Kidney epithelial cell (primary cell): Measurements from ENCODE around the gene FBXO27. TPM values are rescaled to one million over a fixed set of nuclear protein-coding genes. Genes with fewer than 3 reads are reported as not detected.

Experiments used
- DNase-seq: peaks from one replicate; pipeline ENCODE4 v3.0.0-alpha.2; 2010; ENCODE audit warnings: low read depth
- H3K27me3 ChIP-seq: 2 replicates; pipeline ENCODE4 v1.6.0; 2011; ENCODE audit warnings: low read length; ENCODE audit not compliant: control insufficient read depth, insufficient read depth
- H3K36me3 ChIP-seq: 2 replicates; pipeline ENCODE4 v1.5.1; 2011; ENCODE audit warnings: low read length; ENCODE audit not compliant: control insufficient read depth, insufficient read depth
- H3K4me3 ChIP-seq: 2 replicates; pipeline ENCODE4 v1.5.1; 2011; ENCODE audit warnings: low read depth, mild to moderate bottlenecking, control low read depth, low read length
- total RNA-seq: library from RNA; depleted of rRNA; stranded (reverse); fragments of >200 nt; gene quantifications from 2 replicates; pipeline ENCODE4 v1.2.3, GENCODE V29; 2015
- TF ChIP-seq, protein P1 (sequence below): IDR thresholded peaks from 2 replicates; pipeline ENCODE4 v1.5.1; 2011; ENCODE audit warnings: mild to moderate bottlenecking, moderate library complexity, low read length, control low read depth, inconsistent platforms; ENCODE audit not compliant: insufficient read depth, poor library complexity, severe bottlenecking

Gene FBXO27
- total RNA-seq, 1 donor from 2014 or later: 6.9 TPM

- Histone ChIP-seq H3K36me3 (no peaks in the 10 kb centered on the region), H3K4me3 (peak overlapping the region; percentile 67), H3K27me3 (no peaks in the 10 kb centered on the region)
- no peak for DNase-seq
- TF ChIP-seq, protein P1, sequence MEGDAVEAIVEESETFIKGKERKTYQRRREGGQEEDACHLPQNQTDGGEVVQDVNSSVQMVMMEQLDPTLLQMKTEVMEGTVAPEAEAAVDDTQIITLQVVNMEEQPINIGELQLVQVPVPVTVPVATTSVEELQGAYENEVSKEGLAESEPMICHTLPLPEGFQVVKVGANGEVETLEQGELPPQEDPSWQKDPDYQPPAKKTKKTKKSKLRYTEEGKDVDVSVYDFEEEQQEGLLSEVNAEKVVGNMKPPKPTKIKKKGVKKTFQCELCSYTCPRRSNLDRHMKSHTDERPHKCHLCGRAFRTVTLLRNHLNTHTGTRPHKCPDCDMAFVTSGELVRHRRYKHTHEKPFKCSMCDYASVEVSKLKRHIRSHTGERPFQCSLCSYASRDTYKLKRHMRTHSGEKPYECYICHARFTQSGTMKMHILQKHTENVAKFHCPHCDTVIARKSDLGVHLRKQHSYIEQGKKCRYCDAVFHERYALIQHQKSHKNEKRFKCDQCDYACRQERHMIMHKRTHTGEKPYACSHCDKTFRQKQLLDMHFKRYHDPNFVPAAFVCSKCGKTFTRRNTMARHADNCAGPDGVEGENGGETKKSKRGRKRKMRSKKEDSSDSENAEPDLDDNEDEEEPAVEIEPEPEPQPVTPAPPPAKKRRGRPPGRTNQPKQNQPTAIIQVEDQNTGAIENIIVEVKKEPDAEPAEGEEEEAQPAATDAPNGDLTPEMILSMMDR: no peak
Measured at GRCh38 chr19:38974624-38975213, 57.6 kb downstream of the FBXO27 start.

Other genes starting within 250 kb of the FBXO27 start
- not detected in 2 replicates for gene LGALS7B, start 243.3 kb downstream of the FBXO27 start, total RNA-seq
- not detected in 2 replicates for gene LGALS4, start 219.6 kb downstream of the FBXO27 start, total RNA-seq
- gene ECH1, start 200.8 kb downstream of the FBXO27 start, total RNA-seq: 48.1 and 49.8 TPM in 2 replicates
- gene HNRNPL, start 182.6 kb downstream of the FBXO27 start, total RNA-seq: 192 and 200 TPM in 2 replicates
- gene RINL, start 154.3 kb downstream of the FBXO27 start, total RNA-seq: 21.0 and 21.6 TPM in 2 replicates
- gene SIRT2, start 132.9 kb downstream of the FBXO27 start, total RNA-seq: 38.9 and 65.5 TPM in 2 replicates
- 39.0 and 41.7 TPM in 2 replicates for gene NFKBIB, start 132.6 kb downstream of the FBXO27 start, total RNA-seq
- 0.42 TPM in 1 of 2 replicates, not detected in the other for gene CCER2, start 120.4 kb downstream of the FBXO27 start, total RNA-seq
- gene SARS2, start 101.8 kb downstream of the FBXO27 start, total RNA-seq: 40.5 and 55.2 TPM in 2 replicates
- gene MRPS12, start 101.6 kb downstream of the FBXO27 start, total RNA-seq: 53.8 and 67.1 TPM in 2 replicates
- gene FBXO17, start 56.8 kb downstream of the FBXO27 start, total RNA-seq: 17.9 and 20.1 TPM in 2 replicates
- gene ACP7, start 51.8 kb upstream of the FBXO27 start, total RNA-seq: 0.33 and 0.82 TPM in 2 replicates
- gene PAK4, start 93.2 kb upstream of the FBXO27 start, total RNA-seq: 23.7 and 27.3 TPM in 2 replicates
- 6.0 and 6.8 TPM in 2 replicates for gene NCCRP1, start 164.4 kb upstream of the FBXO27 start, total RNA-seq
- not detected in 2 replicates for gene SYCN, start 171.7 kb upstream of the FBXO27 start, total RNA-seq
- gene IFNL3, start 212.5 kb upstream of the FBXO27 start, total RNA-seq: not detected in 2 replicates
- gene IFNL4, start 216.3 kb upstream of the FBXO27 start, total RNA-seq: not detected in 2 replicates
- gene IFNL2, start 235.8 kb upstream of the FBXO27 start, total RNA-seq: not detected in 2 replicates